ENCODE data around the gene GIPC1. TPM values are rescaled to one million over a fixed set of nuclear protein-coding genes. Genes with fewer than 3 reads are reported as not detected.

GIPC1 gene
- total and polyA plus RNA-seq, 9 of the 15 experiments (the other 6 are each of a cell fraction or from before 2014, with no cell fraction given), result 0.49 to 54.7 (median 24.8) TPM

GRCh38 chr19:14450168-14450874 is 45.6 kb downstream of the GIPC1 start (continued):
- TF ChIP-seq, protein P1, sequence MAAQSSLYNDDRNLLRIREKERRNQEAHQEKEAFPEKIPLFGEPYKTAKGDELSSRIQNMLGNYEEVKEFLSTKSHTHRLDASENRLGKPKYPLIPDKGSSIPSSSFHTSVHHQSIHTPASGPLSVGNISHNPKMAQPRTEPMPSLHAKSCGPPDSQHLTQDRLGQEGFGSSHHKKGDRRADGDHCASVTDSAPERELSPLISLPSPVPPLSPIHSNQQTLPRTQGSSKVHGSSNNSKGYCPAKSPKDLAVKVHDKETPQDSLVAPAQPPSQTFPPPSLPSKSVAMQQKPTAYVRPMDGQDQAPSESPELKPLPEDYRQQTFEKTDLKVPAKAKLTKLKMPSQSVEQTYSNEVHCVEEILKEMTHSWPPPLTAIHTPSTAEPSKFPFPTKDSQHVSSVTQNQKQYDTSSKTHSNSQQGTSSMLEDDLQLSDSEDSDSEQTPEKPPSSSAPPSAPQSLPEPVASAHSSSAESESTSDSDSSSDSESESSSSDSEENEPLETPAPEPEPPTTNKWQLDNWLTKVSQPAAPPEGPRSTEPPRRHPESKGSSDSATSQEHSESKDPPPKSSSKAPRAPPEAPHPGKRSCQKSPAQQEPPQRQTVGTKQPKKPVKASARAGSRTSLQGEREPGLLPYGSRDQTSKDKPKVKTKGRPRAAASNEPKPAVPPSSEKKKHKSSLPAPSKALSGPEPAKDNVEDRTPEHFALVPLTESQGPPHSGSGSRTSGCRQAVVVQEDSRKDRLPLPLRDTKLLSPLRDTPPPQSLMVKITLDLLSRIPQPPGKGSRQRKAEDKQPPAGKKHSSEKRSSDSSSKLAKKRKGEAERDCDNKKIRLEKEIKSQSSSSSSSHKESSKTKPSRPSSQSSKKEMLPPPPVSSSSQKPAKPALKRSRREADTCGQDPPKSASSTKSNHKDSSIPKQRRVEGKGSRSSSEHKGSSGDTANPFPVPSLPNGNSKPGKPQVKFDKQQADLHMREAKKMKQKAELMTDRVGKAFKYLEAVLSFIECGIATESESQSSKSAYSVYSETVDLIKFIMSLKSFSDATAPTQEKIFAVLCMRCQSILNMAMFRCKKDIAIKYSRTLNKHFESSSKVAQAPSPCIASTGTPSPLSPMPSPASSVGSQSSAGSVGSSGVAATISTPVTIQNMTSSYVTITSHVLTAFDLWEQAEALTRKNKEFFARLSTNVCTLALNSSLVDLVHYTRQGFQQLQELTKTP (IDR thresholded peaks at IDR 0.05; ENCODE audit: low read depth in 1 of 2, partially characterized antibody in 2 of 2), result no peak
- TF ChIP-seq ETV5 (CRISPR knock-in tag; IDR thresholded peaks at IDR 0.05; ENCODE audit: low read depth), result no peak
- no peak for TF ChIP-seq POU5F1 (IDR thresholded peaks at IDR 0.05; ENCODE audit: borderline replicate concordance, low read depth, low read length, partially characterized antibody)
- TF ChIP-seq, protein P2, sequence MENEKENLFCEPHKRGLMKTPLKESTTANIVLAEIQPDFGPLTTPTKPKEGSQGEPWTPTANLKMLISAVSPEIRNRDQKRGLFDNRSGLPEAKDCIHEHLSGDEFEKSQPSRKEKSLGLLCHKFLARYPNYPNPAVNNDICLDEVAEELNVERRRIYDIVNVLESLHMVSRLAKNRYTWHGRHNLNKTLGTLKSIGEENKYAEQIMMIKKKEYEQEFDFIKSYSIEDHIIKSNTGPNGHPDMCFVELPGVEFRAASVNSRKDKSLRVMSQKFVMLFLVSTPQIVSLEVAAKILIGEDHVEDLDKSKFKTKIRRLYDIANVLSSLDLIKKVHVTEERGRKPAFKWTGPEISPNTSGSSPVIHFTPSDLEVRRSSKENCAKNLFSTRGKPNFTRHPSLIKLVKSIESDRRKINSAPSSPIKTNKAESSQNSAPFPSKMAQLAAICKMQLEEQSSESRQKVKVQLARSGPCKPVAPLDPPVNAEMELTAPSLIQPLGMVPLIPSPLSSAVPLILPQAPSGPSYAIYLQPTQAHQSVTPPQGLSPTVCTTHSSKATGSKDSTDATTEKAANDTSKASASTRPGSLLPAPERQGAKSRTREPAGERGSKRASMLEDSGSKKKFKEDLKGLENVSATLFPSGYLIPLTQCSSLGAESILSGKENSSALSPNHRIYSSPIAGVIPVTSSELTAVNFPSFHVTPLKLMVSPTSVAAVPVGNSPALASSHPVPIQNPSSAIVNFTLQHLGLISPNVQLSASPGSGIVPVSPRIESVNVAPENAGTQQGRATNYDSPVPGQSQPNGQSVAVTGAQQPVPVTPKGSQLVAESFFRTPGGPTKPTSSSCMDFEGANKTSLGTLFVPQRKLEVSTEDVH (IDR thresholded peaks at IDR 0.05; ENCODE audit: low read depth, partially characterized antibody), result no peak
- peak; percentile 98 for TF ChIP-seq HINFP (tag; conservative IDR thresholded peaks at IDR 0.05; ENCODE audit: low read depth)
- no peak for TF ChIP-seq KLF13 (tag; IDR thresholded peaks at IDR 0.05; ENCODE audit: borderline replicate concordance, low read depth)
- TF ChIP-seq, protein P3, sequence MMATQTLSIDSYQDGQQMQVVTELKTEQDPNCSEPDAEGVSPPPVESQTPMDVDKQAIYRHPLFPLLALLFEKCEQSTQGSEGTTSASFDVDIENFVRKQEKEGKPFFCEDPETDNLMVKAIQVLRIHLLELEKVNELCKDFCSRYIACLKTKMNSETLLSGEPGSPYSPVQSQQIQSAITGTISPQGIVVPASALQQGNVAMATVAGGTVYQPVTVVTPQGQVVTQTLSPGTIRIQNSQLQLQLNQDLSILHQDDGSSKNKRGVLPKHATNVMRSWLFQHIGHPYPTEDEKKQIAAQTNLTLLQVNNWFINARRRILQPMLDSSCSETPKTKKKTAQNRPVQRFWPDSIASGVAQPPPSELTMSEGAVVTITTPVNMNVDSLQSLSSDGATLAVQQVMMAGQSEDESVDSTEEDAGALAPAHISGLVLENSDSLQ (IDR thresholded peaks at IDR 0.05), result peak; percentile 79
- TF ChIP-seq ARHGAP35 (IDR thresholded peaks at IDR 0.05; ENCODE audit: partially characterized antibody), result no peak
- TF ChIP-seq, protein P4, sequence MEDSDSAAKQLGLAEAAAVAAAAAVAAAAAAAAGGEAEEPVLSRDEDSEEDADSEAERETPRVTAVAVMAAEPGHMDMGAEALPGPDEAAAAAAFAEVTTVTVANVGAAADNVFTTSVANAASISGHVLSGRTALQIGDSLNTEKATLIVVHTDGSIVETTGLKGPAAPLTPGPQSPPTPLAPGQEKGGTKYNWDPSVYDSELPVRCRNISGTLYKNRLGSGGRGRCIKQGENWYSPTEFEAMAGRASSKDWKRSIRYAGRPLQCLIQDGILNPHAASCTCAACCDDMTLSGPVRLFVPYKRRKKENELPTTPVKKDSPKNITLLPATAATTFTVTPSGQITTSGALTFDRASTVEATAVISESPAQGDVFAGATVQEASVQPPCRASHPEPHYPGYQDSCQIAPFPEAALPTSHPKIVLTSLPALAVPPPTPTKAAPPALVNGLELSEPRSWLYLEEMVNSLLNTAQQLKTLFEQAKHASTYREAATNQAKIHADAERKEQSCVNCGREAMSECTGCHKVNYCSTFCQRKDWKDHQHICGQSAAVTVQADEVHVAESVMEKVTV (CRISPR knock-in tag; IDR thresholded peaks at IDR 0.05), result no peak
- peak; percentile 25; the same call in 1 of the 2 replicates for TF ChIP-seq CXXC5 (CRISPR knock-in tag; IDR thresholded peaks at IDR 0.05)
- no peak for TF ChIP-seq ZFP36 (IDR thresholded peaks at IDR 0.05; ENCODE audit: low read depth, low read length, partially characterized antibody)
- TF ChIP-seq RFX1 (IDR thresholded peaks at IDR 0.05), result no peak

All from K562 (cell line).